Stimulated activated CD4-positive, alpha-beta T cell treated with anti-CD3 and anti-CD28 coated beads, Interleukin-4, amount 100 ng/mL, for 48 hours (primary cell): ENCODE results near the gene MDFI.

ENCODE experiments used
- DNase-seq, 2 donors: peaks; one replicate each; pipeline ENCODE4 v3.0.0-alpha.2; 2020; ENCODE audit warnings: low read depth in 2 of 2

MDFI gene

GRCh38 chr6:41638002-41638934 lies at the start of gene MDFI:
TSS of gene MDFI (plus strand) at chr6:41638468. CDS start at chr6:41638750, 282 bp downstream.
- DNase-seq: no peak

- DNase-seq: no peak
These were observed 49.0 kb upstream of the MDFI start for GRCh38 chr6:41589223-41589622.

DNA sequence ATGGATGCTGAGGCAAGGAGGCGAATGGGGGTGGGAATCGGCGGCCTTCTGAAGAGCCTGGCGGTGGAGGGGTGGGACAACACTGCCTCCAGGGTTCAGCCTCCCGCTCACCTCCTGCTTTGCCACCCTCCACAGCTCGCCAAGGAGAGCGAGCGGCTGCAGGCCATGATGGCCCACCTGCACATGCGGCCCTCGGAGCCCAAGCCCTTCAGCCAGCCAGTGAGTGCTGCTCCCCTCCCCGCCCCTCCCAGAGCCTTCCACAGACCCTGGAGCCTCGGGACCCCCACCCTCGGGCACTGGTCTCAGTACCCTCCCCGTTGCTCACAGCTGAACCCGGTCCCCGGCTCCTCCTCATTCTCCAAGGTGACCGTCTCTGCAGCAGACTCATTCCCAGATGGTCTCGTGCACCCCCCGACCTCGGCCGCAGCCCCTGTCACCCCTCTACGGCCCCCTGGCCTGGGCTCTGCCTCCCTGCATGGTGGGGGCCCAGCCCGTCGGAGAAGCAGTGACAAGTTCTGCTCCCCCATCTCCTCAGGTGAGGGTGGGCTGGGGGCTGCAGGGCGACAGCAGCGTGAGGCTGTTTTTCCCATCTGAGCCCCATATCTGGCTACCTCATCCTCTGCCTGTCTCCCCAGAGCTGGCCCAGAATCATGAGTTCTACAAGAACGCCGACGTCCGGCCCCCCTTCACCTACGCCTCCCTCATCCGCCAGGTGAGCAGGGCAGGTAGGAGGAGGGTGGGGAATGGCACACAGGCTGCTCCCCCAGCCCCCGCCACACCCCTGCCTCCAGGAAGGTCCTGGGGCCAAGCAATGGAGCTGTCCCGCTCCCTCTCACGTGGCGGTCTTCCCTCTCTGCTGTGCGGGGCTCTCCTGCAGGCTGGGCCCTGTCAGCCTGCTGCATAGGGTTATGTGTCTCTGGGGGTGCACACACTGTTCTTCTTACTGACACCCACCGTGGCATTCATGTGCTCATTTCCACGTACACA lies 48.3 kb upstream of the MDFI start:
- DNase-seq: no peak

GRCh38 chr6:41591122-41591521 lies 47.1 kb upstream of the MDFI start:
- no peak for DNase-seq

GRCh38 chr6:41591859-41592502 lies 46.3 kb upstream of the MDFI start:
- DNase-seq: peak; percentile 64 to 73

DNA sequence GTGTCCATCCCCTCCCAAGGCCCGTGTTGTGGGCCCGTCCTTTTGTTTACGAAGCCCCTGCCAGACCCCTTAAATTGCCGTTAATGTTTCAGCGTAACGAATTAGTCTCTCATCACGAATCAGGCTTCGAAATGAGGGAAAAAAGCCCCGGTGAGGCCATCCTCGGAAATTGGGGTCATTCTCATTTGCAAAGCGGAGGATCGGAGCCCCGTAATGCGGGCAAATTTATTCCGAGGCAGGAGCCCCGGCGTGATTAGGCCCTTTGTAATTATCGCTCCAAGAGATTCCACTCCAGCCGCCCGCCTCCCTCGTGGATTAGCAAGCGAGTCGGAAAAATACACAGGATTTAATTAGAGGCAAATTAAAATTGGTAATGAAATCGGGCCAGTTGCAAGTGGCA lies 44.9 kb upstream of the MDFI start:
- DNase-seq: no peak

GRCh38 chr6:41593839-41594238 lies 44.4 kb upstream of the MDFI start:
- no peak for DNase-seq

- DNase-seq: no peak
These were observed 43.9 kb upstream of the MDFI start for GRCh38 chr6:41594326-41594725.

GRCh38 chr6:41594766-41595165 lies 43.5 kb upstream of the MDFI start:
- no peak for DNase-seq

- no peak for DNase-seq
These were observed 43.1 kb upstream of the MDFI start for GRCh38 chr6:41595166-41595565.

GRCh38 chr6:41596096-41596685 lies 42.1 kb upstream of the MDFI start:
- DNase-seq: no peak

DNA sequence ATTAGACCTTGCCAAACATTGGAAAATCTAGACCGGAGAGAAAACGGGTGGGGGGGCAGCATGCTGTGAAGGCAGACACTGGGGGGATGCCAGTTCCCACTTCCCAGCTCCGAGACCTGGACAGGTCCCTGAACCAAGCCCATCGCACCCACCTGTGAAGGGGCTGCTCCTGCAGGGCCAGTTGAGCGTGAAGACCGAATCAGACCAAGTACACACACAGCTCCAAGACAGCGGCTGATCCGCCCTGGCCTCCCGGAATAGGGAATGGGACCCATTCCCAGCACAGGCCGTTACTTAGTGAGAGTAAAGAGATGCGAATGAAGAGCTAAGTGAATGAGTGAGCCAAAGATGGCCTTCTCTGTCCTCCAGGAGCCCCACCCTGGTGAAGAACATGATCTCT lies 41.5 kb upstream of the MDFI start:
- DNase-seq: no peak

DNA sequence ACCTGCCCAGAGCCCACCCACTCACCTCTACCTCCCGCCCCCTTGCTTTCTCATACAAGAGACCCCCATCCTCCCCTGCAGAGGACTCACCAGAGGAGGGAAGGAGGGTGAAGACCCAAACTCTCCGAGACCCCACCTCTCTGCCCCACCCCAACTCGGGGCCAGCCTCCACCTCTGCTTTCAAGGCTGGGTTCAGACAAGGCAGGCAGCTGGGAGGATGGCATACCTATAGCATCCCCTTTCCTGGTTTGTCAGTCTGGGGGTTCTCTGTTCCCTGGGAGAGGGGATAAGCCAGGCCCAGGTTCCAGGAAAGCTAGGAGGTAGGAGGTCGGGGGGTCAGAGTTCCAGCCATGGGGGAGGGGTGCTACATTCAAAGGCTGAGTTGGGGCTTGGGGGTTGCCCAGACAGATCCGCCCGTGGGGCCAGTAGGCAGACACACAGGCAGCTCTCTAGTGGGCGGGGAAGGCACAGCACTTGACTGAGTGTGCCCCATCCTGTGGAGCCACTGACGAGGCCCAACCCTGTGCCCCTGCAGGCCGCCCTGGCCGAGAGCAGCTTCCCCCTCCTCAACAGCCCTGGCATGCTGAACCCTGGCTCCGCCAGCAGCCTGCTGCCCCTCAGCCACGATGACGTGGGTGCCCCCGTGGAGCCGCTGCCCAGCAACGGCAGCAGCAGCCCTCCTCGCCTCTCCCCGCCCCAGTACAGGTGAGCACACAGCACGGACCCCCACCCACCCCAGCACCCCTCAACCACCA lies 40.8 kb upstream of the MDFI start:
- DNase-seq: no peak

GRCh38 chr6:41598670-41599014 lies 39.6 kb upstream of the MDFI start:
- no peak for DNase-seq

GRCh38 chr6:41599015-41599851 lies 39.0 kb upstream of the MDFI start:
- DNase-seq: no peak

DNA sequence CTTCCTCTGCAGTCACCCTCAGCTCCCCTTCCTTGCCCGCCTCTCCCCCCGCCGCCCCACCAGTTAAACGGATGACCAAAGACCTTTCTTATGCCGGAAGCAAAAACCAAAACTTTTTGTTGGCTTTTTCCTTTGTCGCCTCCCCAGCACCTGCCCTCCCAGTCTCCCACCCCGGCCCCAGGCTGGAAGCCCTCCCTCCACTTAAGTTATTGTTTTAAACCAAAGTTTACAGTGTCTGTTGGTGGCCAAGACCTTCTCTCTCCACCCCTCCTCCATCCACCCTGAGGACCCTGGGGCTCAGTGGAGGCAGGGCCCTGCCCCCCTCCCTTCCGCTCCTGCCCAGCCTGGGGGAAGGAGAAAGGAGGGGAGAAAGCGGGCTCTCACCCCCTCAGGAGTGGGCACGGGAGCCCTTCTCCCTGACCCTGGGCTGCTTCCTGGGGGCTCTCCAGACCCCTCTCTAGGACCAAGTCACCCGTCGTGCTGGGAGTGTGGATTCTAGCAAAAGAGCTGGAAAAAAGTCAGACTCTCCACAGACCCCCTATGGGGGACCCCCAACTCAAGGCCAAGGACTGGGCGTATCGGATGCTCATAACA lies 38.3 kb upstream of the MDFI start:
- no peak for DNase-seq

DNA sequence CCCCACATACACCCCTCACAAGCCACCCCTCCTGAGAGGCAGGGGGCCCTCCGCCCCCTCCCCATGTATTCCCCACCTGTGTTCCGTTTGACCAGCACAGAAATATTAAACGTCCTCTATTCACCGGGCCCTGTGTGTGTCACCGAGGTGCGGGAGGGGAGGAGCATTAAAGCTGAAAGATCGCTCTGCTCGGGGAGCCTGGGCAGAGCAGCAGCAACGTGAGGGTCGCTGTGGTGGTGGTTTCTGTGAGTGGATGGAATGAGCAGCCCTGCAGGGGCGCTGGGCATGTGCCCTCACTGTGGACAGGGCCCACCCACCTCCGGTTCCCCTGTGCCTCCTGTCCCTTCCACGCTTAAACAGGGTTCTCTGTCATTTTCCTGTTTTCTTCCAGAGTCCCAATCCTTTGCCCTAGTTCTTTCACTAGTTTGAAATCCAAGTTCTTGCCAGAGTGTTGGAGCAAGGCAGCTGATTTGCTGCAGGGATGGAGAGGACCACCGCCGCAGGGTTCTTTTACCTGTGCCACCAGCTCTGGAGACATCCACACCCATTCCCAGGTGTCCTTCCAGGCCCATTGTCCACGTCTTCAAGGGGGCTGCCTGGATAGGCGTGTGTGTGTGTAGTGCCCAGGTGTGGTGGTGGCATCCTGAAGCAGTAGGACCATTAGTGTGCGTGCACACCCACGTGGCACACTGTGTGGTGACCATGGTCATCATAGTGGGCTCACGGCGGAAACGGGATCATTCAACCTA lies 37.6 kb upstream of the MDFI start:
- no peak for DNase-seq

- no peak for DNase-seq
These were observed 37.1 kb upstream of the MDFI start for GRCh38 chr6:41601248-41601549.

- DNase-seq: no peak
These were observed 35.9 kb upstream of the MDFI start for GRCh38 chr6:41602422-41602743.
